NCI-H748 (cell line): ENCODE measurements around the gene POGZ.

Source experiments
- DNase-seq: peaks from one replicate; lab custom pipeline; 2025; ENCODE audit not compliant: unreplicated experiment; lab: John Stamatoyannopoulos, UW

POGZ gene

DNA sequence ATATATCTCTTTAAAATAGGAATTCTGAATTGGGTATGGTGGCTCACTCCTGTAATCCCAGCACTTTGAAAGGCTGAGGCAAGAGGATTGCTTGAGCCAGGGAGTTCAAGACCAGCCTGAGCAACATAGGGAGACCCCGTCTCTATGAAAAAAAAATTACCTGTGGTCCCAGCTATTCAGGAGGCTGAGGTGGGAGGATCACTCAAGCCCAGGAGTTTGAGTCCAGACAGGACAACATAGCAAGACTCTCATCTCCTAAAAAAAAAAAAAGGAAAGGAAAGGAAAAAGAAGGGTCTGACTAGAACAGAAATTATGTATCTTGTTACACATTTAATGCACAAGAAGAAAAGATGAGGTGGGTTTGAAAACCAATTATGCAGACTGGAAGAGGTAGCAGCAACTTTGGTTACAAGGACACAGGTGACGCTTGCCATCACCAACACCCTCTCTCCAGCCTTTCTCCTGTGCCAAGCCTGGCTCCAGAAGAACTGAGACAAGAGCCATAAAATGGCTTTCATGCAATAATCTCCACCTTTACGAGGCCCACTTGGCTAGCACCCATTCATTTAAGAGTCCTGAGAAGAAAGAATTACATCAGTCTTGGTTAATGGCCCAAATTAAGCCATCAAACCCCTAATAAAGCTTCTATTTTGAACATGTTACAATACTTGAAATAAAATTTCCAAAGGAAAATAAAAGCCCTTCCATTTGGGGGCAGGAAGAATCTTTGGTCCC, 82.0 kb downstream of the POGZ start:
- no peak for DNase-seq

DNA sequence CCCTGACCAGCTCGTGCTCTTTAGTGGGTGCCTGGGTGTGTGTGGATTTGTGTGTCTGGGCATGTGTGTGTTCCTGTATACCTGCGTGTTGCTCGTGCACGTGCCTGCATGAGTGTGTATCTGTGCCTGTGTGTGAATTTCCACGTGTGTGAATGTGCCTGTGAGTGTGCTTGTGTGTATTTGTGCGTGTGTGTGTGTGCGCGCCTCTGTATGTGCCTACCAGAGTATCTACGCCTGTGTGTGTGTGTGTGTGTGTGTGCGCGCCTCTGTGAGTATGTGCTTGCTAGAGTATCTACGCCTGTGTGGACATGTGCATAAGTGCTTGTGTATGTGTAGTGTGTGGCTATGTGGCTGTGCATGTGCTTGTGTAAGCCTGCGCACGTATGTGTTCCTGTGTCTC, 86.1 kb downstream of the POGZ start:
- no peak for DNase-seq

DNA sequence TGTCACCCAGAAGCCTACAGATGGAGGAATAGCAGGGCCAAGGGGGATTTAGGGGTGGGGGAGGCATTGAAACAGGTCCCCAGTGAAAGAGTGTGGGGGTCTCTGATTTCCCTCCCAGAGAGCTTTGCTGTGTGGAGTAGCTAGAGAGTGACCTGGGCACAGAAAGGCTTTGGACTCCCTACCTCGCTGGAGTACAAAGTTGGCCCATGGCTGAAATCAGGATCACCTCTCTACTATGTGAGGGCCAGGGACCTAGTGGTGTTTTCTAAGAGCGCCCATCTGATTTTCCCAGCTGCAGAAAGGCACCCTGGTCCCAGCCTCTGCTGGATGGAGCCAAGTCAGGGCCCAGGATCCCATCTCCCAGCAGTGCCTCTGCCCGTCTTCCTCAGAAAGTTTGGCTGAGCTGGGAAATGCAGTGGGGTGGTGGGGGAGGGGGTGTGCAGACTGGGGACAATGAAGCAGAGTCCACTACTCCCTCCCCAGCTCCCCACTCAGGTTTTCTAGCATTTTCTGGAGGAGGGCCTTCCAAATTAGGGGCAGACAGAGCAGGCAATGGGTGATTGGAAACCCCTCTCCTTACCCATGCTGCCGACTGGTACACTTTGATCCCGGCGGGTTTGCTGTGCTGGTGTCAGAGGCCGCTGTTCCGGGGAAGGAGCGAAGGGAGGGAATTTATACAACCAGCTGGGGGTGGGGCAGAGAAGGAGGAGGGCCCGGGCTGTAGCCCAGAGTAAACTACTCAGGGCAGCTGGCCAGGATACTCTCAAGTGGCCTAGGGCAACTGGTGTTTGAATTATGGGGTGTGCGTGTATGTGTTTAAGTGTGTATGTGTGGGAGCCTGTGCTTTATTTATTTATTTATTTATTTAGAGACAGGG, 87.0 kb downstream of the POGZ start, which contains the start of gene SELENBP1:
SELENBP1 (minus strand) TSS at position 648 of the 877 bp plus-strand sequence; CDS start at position 584, 64 bp downstream.
- peak; percentile 86 for DNase-seq

DNA sequence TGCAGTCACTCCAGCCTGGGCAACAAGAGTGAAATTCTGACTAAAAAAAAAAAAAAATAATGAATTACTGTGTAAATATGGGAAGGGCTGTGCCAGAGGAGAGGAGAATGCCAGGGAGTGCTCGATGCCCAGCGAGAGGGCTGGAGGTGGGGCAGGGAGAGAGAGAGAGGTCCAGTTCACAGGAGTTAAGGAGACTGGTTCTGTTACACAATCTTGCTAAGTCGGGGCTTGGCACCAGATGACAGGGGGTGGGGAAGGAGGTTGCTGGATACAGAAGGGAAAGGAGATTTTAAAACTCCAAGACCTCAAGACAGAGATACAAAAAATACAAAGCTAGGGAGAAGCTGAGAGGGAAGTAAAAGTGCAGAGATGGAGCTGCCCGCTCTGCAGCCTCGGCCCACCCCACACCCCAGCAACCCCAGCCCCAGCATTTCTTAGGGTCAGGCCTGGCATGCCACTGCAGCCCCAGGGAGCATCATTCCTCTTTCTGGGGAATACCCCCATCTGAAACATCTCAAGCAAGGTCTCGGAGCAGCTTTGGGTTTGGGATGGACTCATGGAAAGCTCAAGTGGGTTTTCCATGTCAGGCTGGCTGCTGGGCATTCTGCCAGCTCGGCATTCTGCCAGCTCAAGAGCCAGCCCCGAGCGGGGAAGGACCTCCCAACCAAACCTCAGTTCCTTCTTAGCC, 87.8 kb downstream of the POGZ start:
- DNase-seq, result peak; percentile 87

DNA sequence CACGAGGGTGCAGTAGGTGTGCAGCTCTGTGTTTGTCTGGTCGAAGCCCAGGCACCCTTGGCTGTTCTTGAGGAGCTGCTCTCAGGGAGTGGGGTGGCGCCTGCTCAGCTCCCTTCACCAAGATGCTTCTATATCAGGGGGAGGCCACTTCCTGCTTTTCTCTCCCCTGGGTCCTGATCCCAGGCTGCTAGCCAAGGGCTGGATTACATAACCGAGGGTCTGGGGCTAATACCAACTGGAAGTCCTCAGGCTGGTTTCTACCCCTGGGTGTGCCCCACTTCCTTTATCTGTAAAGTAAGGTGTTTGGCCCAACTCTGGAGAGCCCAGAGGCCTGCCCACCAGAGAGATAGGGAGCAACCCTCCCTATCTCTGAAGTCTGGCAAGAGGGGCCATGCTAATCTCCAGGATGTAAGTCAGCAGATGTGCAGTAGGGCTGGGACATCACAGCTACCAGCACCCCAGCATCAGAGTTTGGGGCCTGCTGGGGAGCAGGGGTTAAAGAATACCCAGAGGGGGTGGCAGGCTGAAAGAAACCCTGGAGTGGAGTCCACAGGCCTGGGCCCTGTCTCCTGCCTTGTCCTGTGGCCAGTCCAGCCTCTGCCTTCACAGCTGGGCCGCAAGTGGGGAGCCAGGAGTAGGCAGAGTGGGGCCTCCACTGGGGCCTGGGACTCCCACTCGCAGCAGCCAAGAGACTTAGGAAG, 88.9 kb downstream of the POGZ start:
- no peak for DNase-seq

DNA sequence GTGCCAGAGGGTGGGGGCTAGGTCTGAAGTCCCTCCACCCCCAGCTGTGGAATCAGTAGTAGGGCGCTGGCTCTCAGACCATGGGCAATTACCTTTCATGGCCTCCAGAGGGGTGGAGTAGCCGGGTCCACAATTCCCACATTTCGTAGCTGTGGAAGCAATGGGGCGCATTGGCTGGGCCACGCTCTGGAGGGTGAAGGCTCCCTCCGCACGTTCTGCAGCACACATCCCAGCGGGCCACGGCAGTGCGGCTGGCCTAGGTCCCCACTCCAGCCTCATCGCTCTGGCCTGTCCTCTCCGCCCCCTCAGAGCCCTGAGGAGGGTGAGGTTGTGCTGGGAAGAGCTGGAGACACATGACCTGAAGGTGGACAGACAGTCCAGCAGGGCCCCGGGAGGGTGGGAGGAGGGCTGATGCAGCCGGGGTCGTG, 89.7 kb downstream of the POGZ start:
- DNase-seq, result no peak

DNA sequence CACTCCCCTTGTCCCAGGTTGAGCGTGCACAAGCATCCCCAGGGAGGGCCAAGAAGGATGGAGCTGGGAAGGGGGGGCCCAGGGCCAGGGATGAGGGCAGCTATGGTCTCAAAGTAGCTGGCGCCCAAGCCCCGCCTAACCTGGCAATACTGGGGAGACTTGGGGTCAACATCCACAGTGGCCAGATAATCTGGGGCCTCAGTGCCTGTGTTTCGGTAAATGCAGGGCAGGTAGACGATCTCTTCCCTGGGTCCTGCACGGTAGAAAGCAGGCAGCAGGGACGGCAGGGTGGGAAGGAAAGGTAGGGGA, 90.0 kb downstream of the POGZ start:
- DNase-seq, result no peak

DNA sequence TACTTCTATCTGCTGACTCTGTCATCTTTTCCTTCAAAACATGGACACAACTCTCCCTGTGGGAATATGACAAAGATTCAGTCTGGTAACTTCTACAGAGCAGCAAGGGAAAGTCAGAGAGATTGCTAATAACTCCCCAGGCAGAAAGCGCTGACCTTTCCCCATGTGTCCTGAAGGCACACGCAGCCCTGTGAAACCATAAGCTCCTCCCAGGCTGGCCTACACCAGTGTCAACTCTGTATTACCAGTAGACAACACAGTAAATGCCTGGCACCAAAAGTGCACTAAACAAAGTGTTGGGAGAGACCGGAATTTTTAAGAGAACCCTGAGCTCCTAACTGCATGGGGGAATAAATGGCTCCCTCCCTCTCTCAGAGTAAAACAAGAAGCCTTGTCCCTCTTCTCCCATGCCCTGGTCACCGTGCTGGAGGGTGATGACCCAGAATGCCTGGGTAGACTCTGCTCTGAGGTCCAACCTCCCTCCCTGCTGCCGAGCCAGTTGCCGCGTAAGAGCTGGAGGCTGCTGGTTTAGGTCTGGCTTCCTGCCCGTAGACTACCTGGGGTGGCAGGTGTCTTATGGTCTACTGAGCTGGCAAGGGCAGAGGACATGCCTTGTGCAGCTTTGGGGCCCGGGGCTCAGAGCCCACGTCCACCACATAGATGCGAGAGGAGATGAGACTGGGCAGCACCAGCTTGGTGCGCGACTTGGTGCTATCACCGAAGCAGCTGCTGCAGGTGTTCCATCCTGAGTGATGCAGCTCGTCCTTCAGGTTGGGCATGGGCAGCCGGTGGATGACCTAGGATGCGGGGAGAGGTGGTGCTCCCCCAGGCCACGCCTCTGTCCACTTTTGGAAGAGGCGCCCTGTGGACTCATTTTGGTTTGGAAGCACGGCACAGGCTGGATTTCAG, 90.6 kb downstream of the POGZ start:
- DNase-seq, result no peak

DNA sequence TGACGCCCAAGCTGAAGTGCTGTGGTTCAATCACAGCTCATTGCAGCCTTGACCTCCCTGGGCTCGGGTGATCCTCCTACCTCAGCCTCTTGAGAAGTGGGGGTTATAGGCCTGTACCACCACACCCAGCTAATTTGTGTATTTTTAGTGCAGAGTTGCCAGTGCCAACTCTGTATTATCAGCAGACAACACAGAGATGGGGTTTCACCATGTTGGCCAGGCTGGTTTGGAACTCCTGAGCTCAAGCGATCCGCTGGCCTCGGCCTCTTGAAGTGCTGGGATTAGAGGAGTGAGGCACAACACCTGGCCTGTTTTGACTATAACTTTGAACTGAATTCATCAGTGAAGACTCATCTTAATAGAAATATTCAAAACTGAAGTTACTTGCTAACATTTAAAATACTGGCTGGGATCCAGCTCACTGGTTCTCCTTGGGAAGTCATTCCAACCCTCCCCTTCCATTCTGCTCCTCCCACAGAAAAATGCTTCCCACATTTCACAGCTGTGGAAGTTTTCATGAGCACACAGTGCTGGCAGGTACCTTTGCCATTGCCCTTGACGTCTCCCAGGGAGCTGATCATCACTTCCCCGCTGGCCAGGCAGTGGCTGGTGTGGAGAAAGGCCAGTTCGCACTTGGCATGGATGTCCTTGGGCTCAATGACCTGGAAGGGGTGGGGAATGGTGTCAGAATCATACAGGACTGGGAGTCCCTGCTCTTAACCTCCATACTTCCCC, 91.5 kb downstream of the POGZ start:
- DNase-seq, result no peak

DNA sequence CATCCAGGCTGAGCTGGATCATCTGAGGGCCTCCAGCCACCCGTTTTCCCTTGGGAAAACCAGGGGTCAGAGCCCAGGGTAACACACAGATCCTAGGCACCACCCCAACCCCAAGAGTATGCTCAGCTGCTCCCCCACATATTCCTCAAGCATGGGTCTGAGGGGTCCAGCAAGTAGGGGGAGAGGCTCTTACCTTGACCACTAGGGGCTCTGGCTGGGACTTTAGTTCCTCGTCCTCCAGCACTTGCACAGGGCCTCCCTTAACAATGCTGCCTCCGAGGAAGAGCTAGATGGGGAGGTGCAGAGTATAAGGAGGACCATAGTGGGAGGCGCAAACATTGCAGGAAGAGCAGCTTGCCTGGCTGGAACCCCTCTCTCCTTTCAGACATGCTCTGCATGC, 94.3 kb downstream of the POGZ start:
- DNase-seq, result no peak

DNA sequence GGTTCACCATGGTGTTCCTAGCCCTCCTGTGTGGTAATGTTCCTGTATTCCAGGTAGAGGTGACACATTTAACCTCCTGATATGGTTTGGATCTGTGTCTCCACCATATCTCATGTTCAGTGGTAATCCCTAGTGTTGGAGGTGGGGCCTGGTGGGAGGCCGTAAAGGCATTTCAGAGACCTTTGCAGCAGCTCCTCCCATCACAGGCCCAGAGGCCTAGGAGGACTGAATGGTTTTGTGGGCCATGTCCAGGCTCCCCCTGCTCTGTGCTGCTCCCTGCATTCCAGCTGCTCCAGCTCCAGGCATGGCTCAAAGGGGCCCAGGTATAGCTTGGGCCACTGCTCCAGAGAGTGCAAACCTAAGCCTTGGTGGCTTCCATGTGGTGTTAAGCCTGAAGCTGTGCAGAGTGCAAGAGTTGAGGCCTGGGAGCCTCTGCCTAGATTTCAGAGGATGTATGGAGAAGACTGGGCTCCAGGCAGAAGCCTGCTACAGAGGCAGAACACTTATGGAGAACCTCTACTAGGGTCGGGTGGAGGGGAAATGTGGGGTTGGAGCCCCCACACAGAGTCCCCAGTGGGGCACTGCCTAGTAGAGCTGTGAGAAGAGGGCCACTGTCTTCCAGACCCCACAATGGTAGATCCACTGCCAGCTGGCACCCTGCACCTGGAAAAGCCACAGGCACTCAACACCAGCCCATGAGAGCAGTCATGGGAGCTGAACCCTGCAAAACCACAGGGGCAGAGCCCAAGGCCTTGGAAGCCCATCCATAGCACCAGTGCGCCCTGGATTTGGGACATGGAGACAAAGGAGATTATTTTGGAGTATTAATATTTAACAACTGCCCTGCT, 96.8 kb downstream of the POGZ start:
- DNase-seq, result no peak

DNA sequence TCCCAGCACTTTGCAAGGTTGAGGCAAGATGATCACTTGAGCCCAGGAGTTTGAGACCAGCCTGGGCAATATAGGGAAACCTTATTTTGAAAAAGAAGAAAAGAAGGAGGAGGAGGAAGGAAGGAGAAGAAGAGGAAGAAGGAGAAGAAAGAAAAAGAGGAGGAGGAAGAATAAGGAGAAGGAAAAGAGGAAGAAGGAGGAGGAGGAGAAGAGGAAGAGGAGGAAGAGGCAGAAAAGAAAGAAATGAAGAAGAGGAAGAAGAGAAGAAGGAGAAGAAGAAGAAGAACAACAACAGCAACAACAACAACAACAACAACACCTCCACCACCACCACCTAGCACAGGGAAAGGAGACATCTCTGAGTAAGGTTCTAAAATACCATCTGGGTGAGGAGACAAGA, 97.4 kb downstream of the POGZ start:
- DNase-seq, result no peak

DNA sequence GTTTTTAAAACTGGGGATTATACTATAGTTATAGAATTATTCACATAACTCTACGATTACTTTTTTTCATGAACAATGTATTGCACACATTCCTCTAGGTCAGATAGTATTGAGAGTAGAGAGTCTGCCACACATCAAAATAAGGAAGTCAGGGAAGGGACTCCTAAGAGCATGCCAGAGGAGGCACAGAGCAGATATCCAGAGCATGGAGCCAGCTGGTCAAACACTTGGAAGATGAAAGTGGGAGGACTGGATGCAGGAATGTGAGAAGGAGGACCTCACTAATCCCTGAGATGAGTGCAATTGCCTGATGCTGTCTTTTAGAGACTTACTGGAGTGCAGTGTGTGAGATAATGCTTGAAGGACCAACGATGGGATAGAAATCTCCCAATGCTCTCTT, 102.6 kb downstream of the POGZ start:
- DNase-seq, result no peak
